ENCODE data around the gene ADSS2. TPM values are rescaled to one million over a fixed set of nuclear protein-coding genes. Genes with fewer than 3 reads are reported as not detected.
A peak's percentile ranks its signal among the peaks of the same experiment; 100 is the strongest.

ADSS2 gene
- total and polyA plus RNA-seq, 4 donors: 18.4 to 46.7 (median 37.0) TPM

DNA sequence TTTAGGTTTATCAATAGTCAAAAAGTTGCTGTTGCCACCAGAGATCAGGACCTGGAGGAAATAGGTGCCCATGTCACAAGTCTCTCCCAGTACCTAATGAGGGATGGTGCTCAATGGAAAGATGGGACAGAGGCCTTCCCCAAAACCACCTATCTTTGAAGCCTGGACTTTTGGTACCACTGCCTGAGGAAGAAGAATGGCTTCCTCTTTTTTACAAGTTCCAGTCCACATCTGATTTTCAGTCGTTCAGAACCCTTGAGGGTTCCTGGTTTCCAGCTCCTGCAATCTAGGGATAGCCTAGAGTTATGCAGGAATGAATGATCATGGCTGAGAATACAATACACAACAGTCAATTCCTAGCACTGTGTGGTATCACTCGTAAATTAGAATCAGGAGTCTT, 15.0 kb upstream of the ADSS2 start:
- WGBS, 2 donors: 68 to 81% methylated on average over 2 of the region's 2 CpGs

GRCh38 chr1:244461245-244462071, 9.7 kb upstream of the ADSS2 start, which contains the start of gene CATSPERE:
TSS of gene CATSPERE (plus strand) at chr1:244461273. CDS start at chr1:244461430, 157 bp downstream.
- DNase-seq (peak; percentile 88 to 91 (median 88)), ATAC-seq (ENCODE audit: insufficient read depth, low FRiP score) (peak; percentile 99)
- H3K4me3 ChIP-seq: peak within 1 kb of the TSS; percentile 46
- peak within 1 kb of the TSS; percentile 87 to 90 for H3K27ac ChIP-seq (ENCODE audit: low read depth in 1 of 2, low read length in 1 of 2)
- 16% methylated on average over 60 to 61 of the region's 61 CpGs for WGBS, 2 donors
- no peaks in the 10 kb centered on the region for H3K9me3 ChIP-seq (ENCODE audit: control insufficient read depth in 4 of 4, insufficient read depth in 3 of 4, low read length in 3 of 4)
- no peaks in the 10 kb centered on the region for H3K36me3 ChIP-seq (ENCODE audit: control insufficient read depth in 4 of 4, insufficient read depth in 4 of 4, low read length in 4 of 4)
- peaks cover 0 to 3% (median 0%) of the 10 kb centered on the region in 5 donors for H3K4me1 ChIP-seq (ENCODE audit: control insufficient read depth in 5 of 5, insufficient read depth in 5 of 5, low read length in 5 of 5)
- peak within 1 kb of the TSS; percentile 71 to 77 for H3K9ac ChIP-seq (ENCODE audit: insufficient read depth in 1 of 2, low read length in 2 of 2)
- no peak for TF ChIP-seq CTCF (IDR thresholded peaks at IDR 0.05; ENCODE audit: control extremely low read depth, extremely low read depth)
- no peaks in the 10 kb centered on the region for H3K27me3 ChIP-seq (ENCODE audit: control insufficient read depth in 3 of 3, insufficient read depth in 3 of 3, low read length in 2 of 3)

More for the DNA sequence above, 15.0 kb upstream of the ADSS2 start:
- Histone ChIP-seq H3K36me3 (ENCODE audit: control insufficient read depth in 4 of 4, insufficient read depth in 4 of 4, low read length in 4 of 4) (no peaks in the 10 kb centered on the region), H3K4me3 (no peak overlapping the region), H3K27me3 (ENCODE audit: control insufficient read depth in 3 of 3, insufficient read depth in 3 of 3, low read length in 2 of 3) (no peaks in the 10 kb centered on the region), H3K4me1 (ENCODE audit: control insufficient read depth in 5 of 5, insufficient read depth in 5 of 5, low read length in 5 of 5) (no peaks in the 10 kb centered on the region), H3K9ac (ENCODE audit: insufficient read depth in 1 of 2, low read length in 2 of 2) (no peak overlapping the region), H3K9me3 (ENCODE audit: control insufficient read depth in 4 of 4, insufficient read depth in 3 of 4, low read length in 3 of 4) (no peaks in the 10 kb centered on the region), H3K27ac (ENCODE audit: low read depth in 1 of 2, low read length in 1 of 2) (no peak overlapping the region)
- no peak for TF ChIP-seq CTCF (IDR thresholded peaks at IDR 0.05; ENCODE audit: control extremely low read depth, extremely low read depth)
- DNase-seq (no peak), ATAC-seq (ENCODE audit: insufficient read depth, low FRiP score) (no peak)

DNA sequence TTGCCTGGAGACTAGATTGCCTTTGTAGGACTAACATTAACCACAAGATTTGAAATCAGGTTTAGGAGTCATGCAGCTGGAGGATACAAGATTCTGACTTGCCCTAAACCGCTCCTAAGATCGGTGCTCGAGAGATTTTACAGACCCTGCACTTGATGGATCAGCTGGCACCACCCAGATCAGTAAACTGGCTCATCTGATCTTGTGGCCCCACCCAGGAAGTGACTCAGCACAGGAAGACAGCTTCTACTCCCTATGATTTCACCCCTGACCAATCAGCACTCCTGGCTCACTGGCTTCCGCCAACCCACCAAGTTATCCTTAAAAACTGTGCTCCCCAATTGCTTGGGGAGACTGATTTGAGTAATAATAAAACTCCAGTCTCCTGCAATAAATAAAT, 8.5 kb upstream of the ADSS2 start:
- Histone ChIP-seq H3K27ac (ENCODE audit: low read depth in 1 of 2, low read length in 1 of 2) (no peak overlapping the region), H3K9ac (ENCODE audit: insufficient read depth in 1 of 2, low read length in 2 of 2) (no peak overlapping the region), H3K27me3 (ENCODE audit: control insufficient read depth in 3 of 3, insufficient read depth in 3 of 3, low read length in 2 of 3) (no peaks in the 10 kb centered on the region), H3K4me1 (ENCODE audit: control insufficient read depth in 5 of 5, insufficient read depth in 5 of 5, low read length in 5 of 5) (peaks cover 0 to 3% (median 0%) of the 10 kb centered on the region in 5 donors), H3K9me3 (ENCODE audit: control insufficient read depth in 4 of 4, insufficient read depth in 3 of 4, low read length in 3 of 4) (no peaks in the 10 kb centered on the region), H3K4me3 (no peak overlapping the region), H3K36me3 (ENCODE audit: control insufficient read depth in 4 of 4, insufficient read depth in 4 of 4, low read length in 4 of 4) (no peaks in the 10 kb centered on the region)
- DNase-seq (no peak), ATAC-seq (ENCODE audit: insufficient read depth, low FRiP score) (no peak)
- TF ChIP-seq CTCF (IDR thresholded peaks at IDR 0.05; ENCODE audit: control extremely low read depth, extremely low read depth): no peak
- 92 to 96% methylated on average over 4 of the region's 4 CpGs for WGBS, 2 donors
